GM11168 (cell line): ENCODE data around the gene GOLGA7B.

ENCODE experiments used
- in situ Hi-C: fragments of 300-500 bp; cut with MboI; formaldehyde crosslinking; loops from one replicate; pipeline ENCODE4 v1.12.0; 2022; ENCODE audit warnings: low sequenced_read_pairs; ENCODE audit not compliant: unreplicated experiment

Gene GOLGA7B

DNA sequence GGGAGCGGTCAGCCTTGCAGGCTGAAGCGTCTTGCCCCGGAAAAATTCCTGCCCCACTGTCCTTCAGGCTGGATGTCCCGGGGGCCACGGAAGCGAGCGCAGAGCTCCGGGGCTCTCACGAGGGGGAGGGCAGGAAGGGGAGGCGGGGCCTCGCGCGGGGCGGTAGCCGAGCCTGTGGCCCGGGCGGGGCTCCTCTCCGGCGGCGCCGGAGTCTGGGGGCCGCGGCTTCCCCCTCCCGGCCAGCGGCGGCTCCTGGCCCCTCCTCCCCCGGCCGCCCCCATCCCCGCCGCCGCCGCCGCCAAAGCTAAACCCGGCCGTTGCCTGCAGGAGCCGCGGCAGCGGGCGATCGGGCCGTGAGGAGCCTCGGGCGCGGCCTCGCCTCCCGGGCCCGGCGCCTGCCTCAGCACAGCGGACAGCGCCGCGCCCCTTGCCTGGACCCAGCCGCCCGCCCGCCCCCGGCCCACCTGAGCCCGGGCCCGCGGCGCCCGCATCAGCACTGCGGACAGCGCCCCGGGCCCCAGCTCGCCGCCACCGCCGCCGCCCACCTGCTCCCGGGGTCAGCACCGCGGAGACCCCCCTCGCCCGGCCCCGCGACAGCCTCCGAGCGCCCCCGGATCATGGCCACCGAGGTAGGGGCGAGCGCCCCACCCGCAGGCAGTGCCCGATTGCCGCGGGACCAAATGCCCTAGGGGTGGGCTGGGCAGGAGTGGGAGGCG, at the start of gene GOLGA7B:
Gene GOLGA7B, plus strand, starts transcription at position 157 of the 716 bp plus-strand sequence. Its CDS starts 461 bp downstream, at position 618.
- in situ Hi-C loops, result loop anchor here (10.0 kb wide), 1 partner anchor 55 kb away; no protein-coding TSS in a partner anchor

DNA sequence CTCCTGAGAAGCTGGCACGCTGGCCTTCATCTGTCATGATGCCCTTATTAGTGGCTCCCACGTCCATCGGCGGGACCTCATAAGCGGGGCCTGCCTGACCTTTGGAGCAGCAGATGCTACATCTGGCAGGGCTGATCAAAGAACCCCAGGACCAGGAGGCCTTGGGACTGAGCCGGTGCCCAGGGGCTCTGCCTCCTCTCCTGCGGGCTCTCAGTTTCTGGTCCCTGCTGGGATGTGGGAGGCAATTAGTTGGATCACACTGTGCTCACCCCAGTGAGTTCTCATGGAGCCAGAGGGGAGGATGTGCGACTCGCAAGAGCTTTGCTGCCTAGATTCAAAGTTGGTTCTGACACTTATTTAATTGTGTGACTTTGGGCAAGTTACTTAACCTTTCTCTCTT, 49.2 kb upstream of the GOLGA7B start:
- in situ Hi-C loops, result no loop called here

DNA sequence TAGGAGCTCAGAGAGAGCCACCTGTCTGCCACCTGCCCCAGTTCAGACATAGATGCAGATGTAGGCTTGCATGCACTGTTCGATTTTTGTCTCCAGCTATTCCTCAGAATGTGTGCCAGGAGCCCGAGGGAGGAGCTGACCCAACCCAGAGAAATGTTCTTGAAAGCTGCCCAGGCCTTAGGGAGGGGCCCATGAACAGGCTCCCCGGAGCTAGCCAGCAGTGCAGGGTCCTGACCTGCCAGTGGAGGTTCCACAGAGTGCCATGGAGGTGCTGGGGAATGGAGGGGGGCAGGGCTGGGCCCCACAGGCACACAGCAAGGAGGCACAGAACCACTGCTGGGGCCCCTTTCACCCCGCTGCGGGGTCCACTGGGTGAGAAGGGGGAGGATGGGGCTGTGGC, 48.2 kb upstream of the GOLGA7B start:
- in situ Hi-C loops, result no loop called here

DNA sequence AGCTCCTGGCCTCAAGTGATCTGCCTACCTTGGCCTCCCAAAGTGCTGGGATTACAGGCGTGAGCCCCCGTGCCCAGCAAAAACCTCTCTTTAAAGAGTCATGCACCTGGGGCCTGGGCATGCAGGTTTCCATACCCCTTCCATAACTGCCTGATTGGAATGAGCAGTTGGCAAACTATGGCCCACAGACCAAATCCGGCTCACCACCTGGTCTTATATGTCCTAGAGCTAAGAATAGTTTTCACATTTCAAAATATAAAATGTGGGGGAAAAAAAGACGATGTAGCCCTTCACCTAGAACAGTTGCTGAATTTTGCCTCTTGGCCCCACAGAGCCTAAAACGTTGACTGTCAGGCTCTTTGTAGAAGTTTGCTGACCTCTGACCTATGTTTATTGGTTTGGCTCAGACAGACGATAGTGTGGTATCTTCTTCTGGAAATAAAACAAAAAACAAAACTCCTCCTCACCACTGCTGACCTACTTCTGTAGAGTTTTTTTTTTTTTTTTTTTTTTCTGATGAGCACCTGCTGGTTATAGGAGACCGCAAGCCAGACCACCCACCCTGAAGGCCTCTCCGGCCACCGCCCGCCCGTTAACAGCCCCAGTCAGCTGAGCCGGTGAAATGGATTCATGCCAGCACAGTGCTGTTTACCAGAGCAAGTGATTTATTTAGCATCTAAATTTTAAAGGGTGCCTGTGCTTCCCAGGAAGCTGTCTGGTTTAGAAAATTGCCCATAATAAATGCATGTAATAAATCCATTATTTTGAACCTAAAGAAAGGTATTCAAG, 44.4 kb upstream of the GOLGA7B start:
- in situ Hi-C loops, result no loop called here

DNA sequence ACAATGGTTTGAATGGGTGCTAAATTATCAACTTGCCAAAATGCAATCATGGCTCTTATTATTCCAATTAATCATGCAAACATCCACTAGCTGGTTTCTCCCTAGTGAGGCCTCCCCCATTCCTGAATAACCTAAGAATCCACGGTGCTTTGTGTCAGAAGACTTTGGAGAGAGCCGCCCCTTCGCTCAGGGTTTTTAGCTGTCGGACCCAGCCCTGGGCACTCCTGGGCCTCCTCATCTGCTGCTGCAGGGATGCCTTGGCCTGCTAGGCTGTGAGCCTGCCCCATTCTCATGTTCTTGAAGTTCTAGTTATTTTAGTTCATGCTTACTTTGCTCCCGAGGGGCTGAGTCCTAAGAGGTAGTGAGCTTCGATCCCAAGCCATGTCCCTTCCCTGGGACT, 43.7 kb upstream of the GOLGA7B start:
- in situ Hi-C loops, result no loop called here

DNA sequence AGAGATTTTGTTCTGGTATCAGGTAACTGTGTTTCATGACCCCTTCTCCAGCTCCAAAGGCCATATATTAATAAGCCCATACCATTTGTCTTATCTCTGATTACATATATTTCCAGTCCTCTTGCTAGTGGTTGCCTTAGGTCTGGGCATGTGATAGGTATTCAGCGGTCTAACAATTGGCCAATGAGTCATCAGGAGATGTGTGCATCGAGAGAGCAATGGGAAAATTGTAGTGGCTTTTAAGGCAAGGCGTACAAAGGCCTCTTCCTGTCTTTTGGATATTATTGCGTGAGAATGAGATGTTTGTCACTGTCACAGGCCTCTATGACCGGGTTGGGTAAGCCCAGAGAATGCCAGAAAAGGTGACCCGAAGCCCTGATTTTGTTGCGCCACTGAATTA, 39.2 kb upstream of the GOLGA7B start:
- in situ Hi-C loops, result no loop called here

DNA sequence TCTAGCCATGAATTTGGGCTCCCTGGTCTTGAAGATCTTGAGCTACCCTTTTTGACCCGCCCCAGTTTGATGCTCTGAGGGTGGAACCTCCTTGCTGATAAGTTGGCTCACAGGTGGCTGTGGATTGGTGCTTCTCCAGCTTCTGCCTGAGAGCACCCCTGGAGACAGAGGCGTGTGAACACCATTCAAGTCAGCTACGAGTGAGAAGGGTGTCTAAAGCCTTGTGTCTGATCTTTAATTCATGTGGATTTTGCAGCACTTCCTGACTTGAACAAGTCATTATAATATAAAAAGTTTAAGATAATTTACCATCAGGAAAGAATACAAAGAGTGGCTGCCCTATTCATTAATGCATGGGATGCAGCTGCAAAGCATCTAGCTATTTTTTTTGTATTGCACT, 37.7 kb upstream of the GOLGA7B start:
- in situ Hi-C loops, result no loop called here

DNA sequence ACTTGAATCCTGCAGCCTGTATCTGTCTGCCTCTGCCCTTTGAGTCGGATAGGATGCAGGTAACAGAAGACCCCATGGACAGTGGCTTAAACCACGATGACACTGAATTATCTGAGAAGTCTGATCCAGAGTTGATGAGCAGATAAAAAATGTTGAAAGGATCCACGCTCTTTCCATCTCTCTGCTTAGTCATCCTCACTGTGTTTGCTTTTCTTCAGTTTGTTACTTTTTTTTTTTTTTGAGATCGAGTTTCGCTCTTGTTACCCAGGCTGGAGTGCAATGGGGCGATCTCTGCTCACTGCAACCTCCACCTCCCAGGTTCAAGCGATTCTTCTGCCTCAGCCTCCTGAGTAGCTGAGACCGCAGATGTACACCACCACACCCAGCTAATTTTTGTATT, 36.9 kb upstream of the GOLGA7B start:
- in situ Hi-C loops, result no loop called here

DNA sequence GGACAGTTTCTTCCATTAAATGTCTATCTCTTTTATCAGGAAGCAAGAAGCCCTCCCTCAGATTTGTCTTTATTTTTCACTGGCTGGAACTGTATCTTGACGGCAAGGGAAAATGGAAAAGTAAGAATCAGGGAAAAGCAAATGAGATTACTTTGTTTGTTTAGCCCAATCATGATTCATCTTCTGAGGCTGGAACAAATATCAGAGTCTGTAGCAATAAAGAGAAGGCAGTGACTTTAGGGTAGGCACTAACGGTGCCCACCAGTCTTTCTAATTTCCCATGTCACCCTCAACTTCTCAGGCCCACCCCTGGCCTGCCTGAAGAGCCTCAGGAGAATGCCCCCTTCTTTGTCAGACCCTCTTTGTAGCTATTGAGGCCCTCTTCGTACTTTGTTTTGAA, 36.3 kb upstream of the GOLGA7B start:
- in situ Hi-C loops, result no loop called here

DNA sequence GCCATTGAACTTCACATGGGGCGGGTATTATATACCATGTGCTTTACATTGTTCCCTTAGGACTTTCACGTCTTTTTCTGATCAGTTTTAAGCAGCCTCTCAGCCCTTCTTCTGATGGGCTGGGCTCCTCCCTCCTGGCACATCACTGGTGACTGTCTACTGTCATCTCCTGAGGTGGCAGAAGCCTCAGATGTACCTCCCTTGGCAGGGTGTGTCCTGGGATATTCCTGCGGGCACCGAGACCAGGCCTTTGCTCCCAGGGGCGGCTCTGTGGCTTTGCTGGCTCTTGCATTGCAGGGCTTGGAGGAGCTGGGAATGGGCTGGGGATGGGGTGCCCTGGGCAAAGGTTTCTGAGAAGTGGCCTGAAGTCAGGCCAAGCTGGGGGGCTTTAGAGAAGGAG, 34.6 kb upstream of the GOLGA7B start:
- in situ Hi-C loops, result no loop called here

DNA sequence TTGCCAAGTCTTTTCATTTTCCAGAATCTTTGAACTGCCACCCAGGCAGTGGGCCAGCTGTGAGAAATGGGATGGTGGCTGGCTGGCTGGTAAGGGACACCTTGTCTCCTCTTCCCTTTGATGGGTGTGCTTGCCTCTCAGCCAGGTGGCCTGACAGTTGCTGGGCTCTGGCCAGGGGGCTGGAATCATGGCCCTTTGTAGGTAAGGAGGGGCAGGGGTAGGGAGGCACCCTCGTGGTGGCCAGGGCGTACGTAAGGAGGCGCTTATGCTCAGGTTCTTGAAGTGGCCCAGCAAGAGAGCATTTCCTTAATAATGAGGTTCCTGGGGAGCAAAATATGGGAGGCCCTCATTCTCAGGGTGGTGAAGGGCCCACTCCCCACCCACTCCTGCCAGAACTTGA, 33.0 kb upstream of the GOLGA7B start:
- in situ Hi-C loops, result no loop called here

DNA sequence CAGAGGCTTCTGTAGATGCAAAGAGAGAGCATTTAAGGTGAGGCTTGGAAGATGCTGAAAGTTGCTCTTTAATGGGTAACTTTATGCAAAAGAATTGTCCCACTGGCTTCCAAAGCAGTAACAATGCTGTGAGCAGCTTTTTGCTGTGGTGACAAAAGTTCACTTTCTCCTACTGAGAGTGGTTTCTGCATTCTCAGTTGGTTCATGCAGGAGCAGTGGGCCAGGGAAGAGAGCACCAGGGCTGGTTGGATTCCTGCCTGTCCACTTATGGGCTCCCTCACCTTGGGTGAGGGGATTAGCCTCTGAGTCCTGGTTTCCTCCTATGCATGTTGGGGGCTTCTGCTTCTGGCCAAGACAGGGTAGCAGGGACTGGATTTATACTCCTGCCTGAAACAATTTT, 31.1 kb upstream of the GOLGA7B start:
- in situ Hi-C loops, result no loop called here

DNA sequence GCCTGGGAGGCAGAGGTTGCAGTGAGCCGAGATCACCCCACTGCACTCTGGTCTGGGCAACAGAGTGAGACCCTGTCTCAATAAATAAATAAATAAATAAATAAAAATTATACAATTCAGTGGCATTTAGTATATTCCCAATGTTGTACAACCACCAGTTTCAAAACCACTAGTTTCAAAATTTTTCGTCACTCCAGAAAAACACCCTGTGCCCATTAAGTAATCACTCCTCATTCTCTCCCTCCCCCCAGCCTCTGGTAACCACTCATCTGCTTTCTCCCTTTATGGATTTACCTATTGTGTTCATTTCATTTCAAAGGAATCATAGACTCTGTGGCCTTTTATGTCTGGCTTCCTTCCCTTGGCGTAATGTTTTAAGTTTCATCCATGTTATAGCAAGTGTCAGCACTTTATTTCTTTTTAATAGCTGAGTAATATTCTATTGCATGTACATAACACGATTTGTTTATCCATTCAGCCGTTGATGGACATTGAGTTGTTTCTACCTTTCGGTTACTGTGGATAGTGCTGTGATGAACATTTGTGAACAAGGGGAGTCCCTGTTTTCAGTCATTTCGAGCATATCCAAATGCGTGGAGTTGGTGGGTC, 29.4 kb upstream of the GOLGA7B start:
- in situ Hi-C loops, result no loop called here

DNA sequence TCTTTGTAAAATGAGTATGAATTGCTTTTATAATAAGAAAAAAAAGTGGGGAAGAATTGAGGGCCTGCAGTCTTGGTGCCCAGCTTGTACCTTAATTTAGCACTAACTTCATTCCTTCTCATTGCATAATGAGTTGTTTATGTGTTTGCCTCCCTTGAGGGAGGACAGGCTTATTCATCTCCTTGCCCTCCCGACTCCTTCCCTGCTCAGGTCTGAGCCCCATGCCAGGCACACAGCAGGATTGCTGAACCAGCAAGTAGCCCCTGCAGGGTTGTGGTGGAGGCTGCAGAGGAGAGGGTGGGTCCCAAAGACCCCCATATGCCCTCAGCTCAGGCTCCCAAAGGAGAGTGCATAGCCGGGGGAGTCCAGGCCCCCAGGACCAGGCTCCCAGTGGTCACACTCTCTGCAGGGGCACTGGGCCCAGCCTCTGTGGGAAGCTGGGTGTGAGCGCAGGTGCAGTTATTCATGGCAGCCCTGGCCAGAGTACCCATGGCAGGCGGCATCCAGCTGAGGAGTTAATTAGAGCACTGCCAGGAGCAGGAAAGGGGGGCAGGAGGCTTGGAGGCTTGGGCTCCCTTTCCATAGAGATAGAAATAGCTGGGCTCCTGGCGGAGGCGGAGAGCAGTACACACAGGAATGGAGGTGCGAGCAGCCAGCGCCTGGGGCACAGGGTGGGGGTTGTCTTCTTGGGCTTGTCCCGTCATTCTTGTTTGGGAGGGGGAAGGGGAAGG, 28.2 kb upstream of the GOLGA7B start:
- in situ Hi-C loops, result no loop called here

DNA sequence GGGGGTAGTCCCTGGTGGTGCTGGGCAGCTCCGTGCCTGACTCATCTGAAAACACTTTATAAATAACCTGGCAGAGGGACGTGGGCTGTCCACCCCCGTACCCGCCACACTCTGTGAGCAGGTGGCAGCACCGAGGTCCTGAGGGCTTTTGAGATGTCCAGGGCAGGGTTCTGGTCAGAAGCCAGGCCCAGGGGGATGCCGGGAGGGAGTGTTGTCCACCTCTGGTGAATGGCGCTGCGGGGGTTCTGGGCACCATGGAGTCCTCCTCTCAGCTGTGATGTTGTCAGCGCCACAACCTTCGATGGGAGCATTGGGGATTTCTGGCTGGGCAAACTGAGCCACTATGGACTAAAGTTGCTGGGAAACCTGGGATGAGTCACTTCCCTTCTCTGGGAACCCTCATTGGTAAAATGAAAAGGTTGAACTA, 27.4 kb upstream of the GOLGA7B start:
- in situ Hi-C loops, result no loop called here

DNA sequence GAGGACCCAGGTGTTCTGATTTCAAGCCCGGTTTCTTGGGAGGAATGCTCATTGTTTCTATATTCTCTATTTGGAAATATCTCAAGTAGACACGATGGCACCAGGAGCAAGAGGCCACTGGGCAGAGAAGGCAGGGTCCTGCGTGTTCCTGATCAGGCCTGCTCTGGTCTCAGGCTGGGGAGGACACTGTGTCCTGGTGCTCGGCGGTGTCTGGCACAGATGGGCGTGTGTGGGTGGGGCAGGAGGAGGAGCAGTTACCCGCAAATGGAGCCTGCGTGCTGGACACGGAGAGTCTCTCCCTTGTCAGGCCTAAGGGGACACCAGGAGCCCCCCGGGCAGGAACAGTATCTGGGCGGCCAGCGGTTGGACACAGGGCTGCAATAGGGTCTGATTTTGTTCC, 25.9 kb upstream of the GOLGA7B start:
- in situ Hi-C loops, result no loop called here

DNA sequence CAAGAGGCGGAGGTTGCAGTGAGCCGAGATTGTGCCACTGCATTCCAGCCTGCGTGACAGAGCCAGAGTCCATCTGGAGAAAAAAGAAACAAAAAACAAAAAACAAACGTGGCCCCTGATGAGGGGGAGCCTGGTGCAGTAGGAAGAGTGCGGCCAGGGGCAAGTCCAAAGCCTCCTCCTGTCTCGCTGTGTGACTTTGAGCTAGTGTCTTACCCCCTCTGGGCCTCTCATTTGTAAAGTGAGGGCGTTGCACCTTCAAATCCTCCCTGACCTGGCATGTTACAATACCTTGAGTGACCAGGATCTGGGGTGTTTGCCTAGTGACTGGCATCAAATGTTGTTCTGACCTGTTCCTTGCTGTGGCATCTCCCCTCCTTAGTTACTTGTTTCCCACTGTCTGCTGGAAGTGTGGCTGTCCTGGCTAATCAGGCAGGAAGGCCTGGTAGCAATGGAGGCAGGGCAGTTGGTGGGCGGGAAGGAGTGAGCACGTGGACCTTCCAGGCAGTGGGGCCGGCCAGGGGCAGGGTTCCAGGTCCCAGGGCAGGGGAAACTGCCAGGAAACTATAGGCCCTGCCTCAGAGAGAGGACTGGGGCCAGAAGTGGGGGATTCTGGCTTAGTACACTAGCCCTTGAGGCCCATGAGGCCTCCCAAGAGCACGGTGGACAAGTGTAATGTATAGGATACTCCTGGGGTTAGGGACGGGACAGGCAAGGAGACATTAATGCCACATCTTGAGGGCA, 24.5 kb upstream of the GOLGA7B start:
- in situ Hi-C loops, result no loop called here

DNA sequence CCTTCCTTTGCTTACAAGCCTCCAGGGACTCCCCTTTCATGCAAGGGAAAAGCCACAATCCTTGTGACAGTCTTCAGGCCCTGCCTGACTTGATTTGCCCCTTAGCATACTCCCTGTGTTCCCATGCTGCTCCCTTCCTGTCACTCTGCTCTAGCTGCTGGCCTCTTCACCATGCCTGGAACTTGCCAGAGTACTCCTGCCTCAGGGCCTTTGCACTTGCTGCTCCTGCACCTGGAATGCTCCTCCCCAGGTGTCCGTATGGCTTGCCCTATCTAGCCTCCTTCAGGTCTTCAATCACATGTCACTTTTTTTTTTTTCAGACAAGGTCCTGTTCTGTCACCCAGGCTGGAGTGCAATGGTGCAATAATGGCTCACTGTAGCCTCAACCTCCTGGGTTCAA, 22.8 kb upstream of the GOLGA7B start:
- in situ Hi-C loops, result no loop called here

DNA sequence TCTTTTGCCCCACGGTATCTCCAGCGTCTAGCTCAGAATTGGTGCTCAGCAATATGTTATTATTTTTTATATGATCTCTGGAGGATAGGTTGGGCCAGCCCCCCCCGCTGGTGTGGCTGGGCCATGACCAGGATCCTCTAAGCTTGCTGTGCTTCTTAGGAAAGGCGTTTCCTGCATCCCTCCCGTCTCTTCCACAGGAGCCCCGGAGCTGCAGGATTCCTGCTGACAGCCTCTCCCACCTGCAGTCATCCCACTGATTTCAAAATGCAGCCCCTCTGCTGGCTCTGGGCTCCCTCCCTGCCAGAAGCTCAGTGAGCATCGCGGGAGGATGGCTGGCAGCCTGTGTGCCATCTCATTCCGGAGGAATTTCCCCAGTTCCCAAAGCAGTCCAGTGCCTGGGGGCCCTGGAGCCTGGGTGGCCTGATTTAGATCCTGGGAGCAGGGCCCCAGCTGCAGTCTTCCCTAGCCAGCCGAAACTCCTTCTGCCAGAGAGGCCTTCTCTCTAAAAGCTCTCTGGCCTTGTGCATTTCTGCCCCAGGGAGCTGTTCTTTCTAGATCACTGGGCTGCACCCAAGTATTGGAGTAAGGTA, 21.8 kb upstream of the GOLGA7B start:
- in situ Hi-C loops, result no loop called here

DNA sequence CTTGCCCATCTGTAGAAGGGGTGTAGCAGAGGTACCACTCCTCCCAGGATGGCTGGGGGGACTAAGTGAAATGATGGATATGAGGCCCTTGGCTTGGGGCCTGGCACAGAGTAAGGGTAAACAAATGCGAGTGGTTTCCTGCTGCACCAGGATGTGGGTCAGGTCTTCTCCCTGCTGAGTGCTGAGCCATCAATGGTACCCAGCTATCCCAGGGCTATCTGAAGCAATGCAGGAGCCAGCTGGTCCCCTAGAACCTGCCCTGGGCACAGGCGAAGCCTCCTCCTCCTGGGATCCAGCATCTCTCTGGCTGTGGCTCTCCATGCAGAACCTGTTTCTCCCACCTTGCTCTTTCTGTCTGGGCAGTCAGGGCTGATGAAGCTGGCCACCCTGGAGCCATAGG, 20.9 kb upstream of the GOLGA7B start:
- in situ Hi-C loops, result no loop called here
